ENCODE data around the gene CTCF. TPM values are rescaled to one million over a fixed set of nuclear protein-coding genes. Genes with fewer than 3 reads are reported as not detected.

CTCF gene
- total and polyA plus RNA-seq, 3 experiments from 2014 or later, result 65.4 to 67.4 (median 66.4) TPM

DNA sequence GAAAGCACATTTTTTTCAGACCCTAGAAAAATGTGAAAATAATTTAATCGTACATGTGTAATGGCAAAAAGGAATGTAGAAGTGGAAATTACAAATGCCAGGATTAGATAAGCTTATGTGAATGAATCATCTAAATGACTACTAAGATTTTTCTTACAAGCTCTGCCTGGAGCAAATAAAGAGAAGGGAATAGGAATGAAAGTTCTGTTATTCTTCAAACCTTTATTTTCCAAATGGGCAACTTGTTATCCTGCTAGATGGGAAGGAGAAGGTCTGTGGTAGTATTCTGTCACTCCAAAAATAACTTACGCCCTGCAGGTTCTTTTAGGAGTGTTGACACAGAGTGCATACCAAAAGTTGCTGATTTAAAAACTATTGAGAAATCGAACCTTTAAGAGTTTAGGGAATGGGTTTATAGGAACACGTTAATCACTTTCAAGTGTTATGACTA is 9.7 kb downstream of the CTCF start:
- ChIA-PET POLR2A (interaction anchor here (0.9 kb wide), 1 partner anchor 9 kb away, joined by 3 read pairs; no protein-coding TSS in a partner anchor), CTCF (interaction anchor here (1.0 to 2.4 kb wide), 5 partner anchors 9 to 58 kb away, joined by 3 to 6 read pairs (median 5); partner anchors contain the start of gene CTCF)
- H3K36me3 ChIP-seq (ENCODE audit: insufficient read depth, low read length), result peaks cover 23% of the 10 kb centered on the region
- no peaks in the 10 kb centered on the region for H3K9me3 Mint-ChIP-seq
- H3K27me3 ChIP-seq (ENCODE audit: insufficient read depth, low read length, poor library complexity, severe bottlenecking), result no peaks in the 10 kb centered on the region
- H3K27me3 Mint-ChIP-seq, result no peaks in the 10 kb centered on the region
- no peak for DNase-seq
- H3K4me3 ChIP-seq (ENCODE audit: low read length), result no peak overlapping the region
- no peak overlapping the region for H3K27ac ChIP-seq (ENCODE audit: low read depth, low read length)
- H3K4me1 Mint-ChIP-seq, result peaks cover 19 to 56% (median 25%) of the 10 kb centered on the region in 3 donors
- H3K27ac Mint-ChIP-seq, result peak overlapping the region in 2 of 8 donors; percentile 33 to 39
- H3K4me1 ChIP-seq (ENCODE audit: insufficient read depth, low read length), result peaks cover 6% of the 10 kb centered on the region
- H3K9me3 ChIP-seq (ENCODE audit: low read length), result no peaks in the 10 kb centered on the region
- H3K36me3 Mint-ChIP-seq, result peaks cover 0 to 48% (median 11%) of the 10 kb centered on the region in 3 donors
- H3K4me3 Mint-ChIP-seq, result no peak overlapping the region

DNA sequence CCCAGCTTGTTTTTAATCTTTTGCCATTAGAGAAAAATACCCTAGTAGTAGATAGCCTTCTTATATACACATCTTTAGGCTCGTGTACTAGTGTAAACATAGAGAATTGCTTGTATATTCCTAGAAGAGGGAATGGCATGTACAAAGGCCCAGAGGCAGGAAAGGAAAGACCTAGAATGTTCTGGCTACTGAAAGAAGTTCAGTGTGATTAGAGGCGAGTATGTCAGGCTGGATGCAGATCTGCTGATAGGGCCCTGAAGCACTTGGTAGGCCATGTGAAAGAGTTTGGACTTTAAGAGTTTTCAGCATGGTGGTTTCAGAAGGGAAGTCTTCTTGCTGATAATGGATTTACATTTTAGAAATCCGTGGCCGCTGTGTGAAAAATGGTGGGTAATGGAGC is 17.4 kb downstream of the CTCF start:
- Histone ChIP-seq H3K27ac (ENCODE audit: low read depth, low read length) (no peak overlapping the region), H3K36me3 (ENCODE audit: insufficient read depth, low read length) (peaks cover 6% of the 10 kb centered on the region), H3K9me3 (ENCODE audit: low read length) (no peaks in the 10 kb centered on the region), H3K4me3 (ENCODE audit: low read length) (no peak overlapping the region), H3K4me1 (ENCODE audit: insufficient read depth, low read length) (no peaks in the 10 kb centered on the region), H3K27me3 (ENCODE audit: insufficient read depth, low read length, poor library complexity, severe bottlenecking) (no peaks in the 10 kb centered on the region)
- DNase-seq, result no peak
- ChIA-PET CTCF (no interaction called here), POLR2A (no interaction called here)
- peaks cover 0 to 39% (median 10%) of the 10 kb centered on the region in 3 donors for H3K36me3 Mint-ChIP-seq
- peaks cover 12 to 38% (median 14%) of the 10 kb centered on the region in 3 donors for H3K4me1 Mint-ChIP-seq
- H3K9me3 Mint-ChIP-seq, result no peaks in the 10 kb centered on the region
- H3K27ac Mint-ChIP-seq, result peak overlapping the region in 6 of 8 donors; percentile 1 to 48 (median 26)
- no peaks in the 10 kb centered on the region for H3K27me3 Mint-ChIP-seq
- H3K4me3 Mint-ChIP-seq, result peak overlapping the region in 1 of 7 donors; percentile 27

- CTCF ChIA-PET, result interaction anchor here (1.0 kb wide), 1 partner anchor 33 kb away, joined by 3 read pairs; no protein-coding TSS in a partner anchor
- Histone ChIP-seq H3K9me3 (ENCODE audit: low read length) (no peaks in the 10 kb centered on the region), H3K36me3 (ENCODE audit: insufficient read depth, low read length) (peaks cover 3% of the 10 kb centered on the region), H3K27ac (ENCODE audit: low read depth, low read length) (no peak overlapping the region), H3K4me1 (ENCODE audit: insufficient read depth, low read length) (no peaks in the 10 kb centered on the region), H3K27me3 (ENCODE audit: insufficient read depth, low read length, poor library complexity, severe bottlenecking) (no peaks in the 10 kb centered on the region), H3K4me3 (ENCODE audit: low read length) (no peak overlapping the region)
- H3K36me3 Mint-ChIP-seq, result peaks cover 0 to 34% (median 10%) of the 10 kb centered on the region in 3 donors
- peaks cover 13 to 41% (median 19%) of the 10 kb centered on the region in 3 donors for H3K4me1 Mint-ChIP-seq
- no peaks in the 10 kb centered on the region for H3K9me3 Mint-ChIP-seq
- H3K4me3 Mint-ChIP-seq, result no peak overlapping the region
- peak overlapping the region in 1 of 8 donors; percentile 24 for H3K27ac Mint-ChIP-seq
- no peaks in the 10 kb centered on the region for H3K27me3 Mint-ChIP-seq
- DNase-seq, result no peak
- POLR2A ChIA-PET, result no interaction called here
Observed at GRCh38 chr16:67580202-67580601, 17.9 kb downstream of the CTCF start.

DNA sequence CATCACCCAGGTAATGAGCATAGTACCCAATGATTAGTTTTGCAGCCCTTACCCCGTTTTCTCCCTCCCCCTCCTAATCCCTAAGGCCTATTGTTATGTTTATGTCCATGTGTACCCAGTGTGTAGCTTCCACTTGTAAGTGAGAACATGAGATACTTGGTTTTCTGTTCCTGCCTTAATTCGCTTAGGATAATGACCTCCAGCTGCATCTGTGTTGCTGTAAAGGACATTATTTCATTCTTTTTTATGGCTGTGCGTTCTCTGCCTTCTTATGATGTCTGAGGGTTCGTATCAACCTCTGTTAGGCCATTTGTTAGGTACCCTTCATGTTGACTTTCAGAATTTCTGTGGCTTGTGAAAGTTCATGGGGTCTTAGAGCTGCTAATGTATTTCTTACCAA is 31.0 kb downstream of the CTCF start:
- no peaks in the 10 kb centered on the region for H3K27me3 ChIP-seq (ENCODE audit: insufficient read depth, low read length, poor library complexity, severe bottlenecking)
- H3K4me3 Mint-ChIP-seq, result no peak overlapping the region
- H3K4me3 ChIP-seq (ENCODE audit: low read length), result no peak overlapping the region
- H3K27ac ChIP-seq (ENCODE audit: low read depth, low read length), result no peak overlapping the region
- H3K4me1 Mint-ChIP-seq, result peaks cover 37 to 55% (median 53%) of the 10 kb centered on the region in 3 donors
- H3K9me3 ChIP-seq (ENCODE audit: low read length), result no peaks in the 10 kb centered on the region
- no peak for DNase-seq
- H3K27me3 Mint-ChIP-seq, result no peaks in the 10 kb centered on the region
- no peaks in the 10 kb centered on the region for H3K9me3 Mint-ChIP-seq
- peaks cover 5% of the 10 kb centered on the region for H3K36me3 ChIP-seq (ENCODE audit: insufficient read depth, low read length)
- peak overlapping the region in 7 of 8 donors; percentile 19 to 55 (median 40) for H3K27ac Mint-ChIP-seq
- POLR2A ChIA-PET, result no interaction called here
- H3K36me3 Mint-ChIP-seq, result peaks cover 0 to 37% (median under 1%) of the 10 kb centered on the region in 3 donors
- CTCF ChIA-PET, result no interaction called here
- H3K4me1 ChIP-seq (ENCODE audit: insufficient read depth, low read length), result peaks cover 11% of the 10 kb centered on the region

DNA sequence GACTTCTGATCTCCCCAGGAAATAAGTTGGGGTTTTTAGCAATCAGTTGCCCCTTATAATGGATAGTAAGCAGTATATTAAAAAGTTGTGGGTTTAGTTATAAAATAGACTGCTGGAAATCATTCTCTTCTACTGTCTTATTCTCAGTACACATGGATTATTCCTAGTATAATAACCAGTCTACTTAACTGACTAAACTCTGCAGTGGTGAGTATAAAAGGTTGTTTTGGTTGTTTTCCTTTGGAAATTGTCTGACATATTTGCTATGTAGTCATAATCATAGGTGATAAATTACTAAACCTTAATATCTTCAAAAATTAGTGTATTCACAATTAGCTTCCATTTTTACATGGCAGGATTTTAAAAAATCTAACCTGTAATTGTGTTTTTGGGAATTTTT is 31.4 kb downstream of the CTCF start:
- peaks cover 37 to 55% (median 53%) of the 10 kb centered on the region in 3 donors for H3K4me1 Mint-ChIP-seq
- Histone ChIP-seq H3K36me3 (ENCODE audit: insufficient read depth, low read length) (peaks cover 5% of the 10 kb centered on the region), H3K9me3 (ENCODE audit: low read length) (no peaks in the 10 kb centered on the region), H3K4me3 (ENCODE audit: low read length) (no peak overlapping the region), H3K27me3 (ENCODE audit: insufficient read depth, low read length, poor library complexity, severe bottlenecking) (no peaks in the 10 kb centered on the region), H3K4me1 (ENCODE audit: insufficient read depth, low read length) (peaks cover 11% of the 10 kb centered on the region), H3K27ac (ENCODE audit: low read depth, low read length) (no peak overlapping the region)
- no peak overlapping the region for H3K4me3 Mint-ChIP-seq
- ChIA-PET POLR2A (no interaction called here), CTCF (no interaction called here)
- H3K9me3 Mint-ChIP-seq, result no peaks in the 10 kb centered on the region
- no peak for DNase-seq
- peaks cover 0 to 39% (median under 1%) of the 10 kb centered on the region in 3 donors for H3K36me3 Mint-ChIP-seq
- H3K27ac Mint-ChIP-seq, result peak overlapping the region in 6 of 8 donors; percentile 2 to 55 (median 39)
- no peaks in the 10 kb centered on the region for H3K27me3 Mint-ChIP-seq

GRCh38 chr16:67594256-67594915 is 32.1 kb downstream of the CTCF start:
- Mint-ChIP-seq H3K36me3 (peaks cover 0 to 39% (median 3%) of the 10 kb centered on the region in 3 donors), H3K4me1 (peaks cover 37 to 58% (median 56%) of the 10 kb centered on the region in 3 donors), H3K4me3 (no peak overlapping the region), H3K9me3 (no peaks in the 10 kb centered on the region), H3K27me3 (no peaks in the 10 kb centered on the region), H3K27ac (peak overlapping the region in 7 of 8 donors; percentile 12 to 91 (median 63))
- Histone ChIP-seq H3K4me3 (ENCODE audit: low read length) (no peak overlapping the region), H3K9me3 (ENCODE audit: low read length) (no peaks in the 10 kb centered on the region), H3K4me1 (ENCODE audit: insufficient read depth, low read length) (peaks cover 11% of the 10 kb centered on the region), H3K27me3 (ENCODE audit: insufficient read depth, low read length, poor library complexity, severe bottlenecking) (no peaks in the 10 kb centered on the region), H3K27ac (ENCODE audit: low read depth, low read length) (no peak overlapping the region), H3K36me3 (ENCODE audit: insufficient read depth, low read length) (peaks cover 4% of the 10 kb centered on the region)
- DNase-seq, result no peak
- CTCF ChIA-PET, result no interaction called here
- POLR2A ChIA-PET, result no interaction called here

DNA sequence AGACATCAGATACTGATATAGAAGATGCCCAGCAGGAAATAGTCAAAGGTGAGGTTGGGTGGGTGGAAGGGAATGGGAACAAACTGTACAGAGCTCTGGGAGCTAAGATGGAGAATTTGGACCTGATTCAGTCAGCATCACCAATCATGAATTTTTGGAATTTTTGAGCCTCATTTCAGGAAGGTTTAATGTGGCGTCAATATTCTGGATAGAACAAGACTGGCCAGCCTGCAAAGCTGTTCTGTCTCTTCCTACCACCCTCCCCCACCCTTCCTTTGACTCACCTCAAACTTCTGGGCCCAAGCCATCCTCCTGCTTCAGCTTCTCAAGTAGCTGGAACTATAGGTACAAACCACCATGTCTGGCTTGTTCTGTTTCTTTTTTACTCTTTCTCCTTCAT is 32.6 kb downstream of the CTCF start:
- ChIA-PET POLR2A (no interaction called here), CTCF (no interaction called here)
- Histone ChIP-seq H3K27ac (ENCODE audit: low read depth, low read length) (no peak overlapping the region), H3K36me3 (ENCODE audit: insufficient read depth, low read length) (no peaks in the 10 kb centered on the region), H3K27me3 (ENCODE audit: insufficient read depth, low read length, poor library complexity, severe bottlenecking) (no peaks in the 10 kb centered on the region), H3K4me3 (ENCODE audit: low read length) (no peak overlapping the region), H3K9me3 (ENCODE audit: low read length) (no peaks in the 10 kb centered on the region), H3K4me1 (ENCODE audit: insufficient read depth, low read length) (peaks cover 11% of the 10 kb centered on the region)
- H3K4me1 Mint-ChIP-seq, result peaks cover 39 to 59% (median 57%) of the 10 kb centered on the region in 3 donors
- H3K9me3 Mint-ChIP-seq, result no peaks in the 10 kb centered on the region
- H3K4me3 Mint-ChIP-seq, result no peak overlapping the region
- no peaks in the 10 kb centered on the region for H3K27me3 Mint-ChIP-seq
- DNase-seq, result no peak
- peak overlapping the region in 7 of 8 donors; percentile 10 to 91 (median 48) for H3K27ac Mint-ChIP-seq
- peaks cover 0 to 37% (median 3%) of the 10 kb centered on the region in 3 donors for H3K36me3 Mint-ChIP-seq

DNA sequence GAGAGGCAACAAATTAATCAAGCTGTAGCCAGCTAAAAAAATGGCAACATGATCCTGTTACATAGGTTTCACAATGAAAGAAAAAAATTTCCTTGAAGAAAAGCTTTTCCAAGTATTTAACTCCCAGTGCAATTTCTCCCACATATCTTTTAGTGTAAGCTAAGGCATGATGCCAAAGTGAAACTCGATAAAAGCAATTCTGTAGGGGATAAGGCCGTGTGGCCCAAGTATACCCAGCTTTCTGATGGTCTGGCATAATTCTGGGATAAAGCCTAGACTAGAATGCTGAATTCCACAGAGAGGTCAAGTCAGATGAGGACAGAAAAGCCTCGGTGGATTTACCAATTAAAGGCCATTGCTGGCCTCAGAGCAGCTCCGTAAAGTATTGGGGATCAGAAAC is 36.2 kb downstream of the CTCF start:
- Mint-ChIP-seq H3K36me3 (peaks cover 0 to 24% (median 3%) of the 10 kb centered on the region in 3 donors), H3K4me1 (peaks cover 36 to 64% (median 57%) of the 10 kb centered on the region in 3 donors), H3K27me3 (no peaks in the 10 kb centered on the region), H3K27ac (peak overlapping the region in 2 of 8 donors; percentile 30 to 70), H3K4me3 (no peak overlapping the region), H3K9me3 (no peaks in the 10 kb centered on the region)
- no peak for DNase-seq
- POLR2A ChIA-PET, result no interaction called here
- Histone ChIP-seq H3K27ac (ENCODE audit: low read depth, low read length) (no peak overlapping the region), H3K36me3 (ENCODE audit: insufficient read depth, low read length) (no peaks in the 10 kb centered on the region), H3K27me3 (ENCODE audit: insufficient read depth, low read length, poor library complexity, severe bottlenecking) (no peaks in the 10 kb centered on the region), H3K9me3 (ENCODE audit: low read length) (no peaks in the 10 kb centered on the region), H3K4me1 (ENCODE audit: insufficient read depth, low read length) (peaks cover 11% of the 10 kb centered on the region), H3K4me3 (ENCODE audit: low read length) (no peak overlapping the region)
- CTCF ChIA-PET, result no interaction called here

Measured in CD8-positive, alpha-beta memory T cell (primary cell).